GM18858 (cell line): ENCODE data around the gene MED9.

Experiments
- ATAC-seq: cut with Tn5 transposase; IDR thresholded peaks from one replicate; pipeline ENCODE4 v1.9.1; 2021; ENCODE audit not compliant: unreplicated experiment

Gene MED9

GRCh38 chr17:17533901-17534441 lies 57.2 kb downstream of the MED9 start:
- no peak for ATAC-seq

GRCh38 chr17:17535957-17536356 lies 59.2 kb downstream of the MED9 start:
- ATAC-seq: no peak

- no peak for ATAC-seq
Measured at GRCh38 chr17:17536702-17537101, 59.9 kb downstream of the MED9 start.

- no peak for ATAC-seq
Measured at GRCh38 chr17:17537311-17538099, 60.7 kb downstream of the MED9 start.

- no peak for ATAC-seq
Measured at GRCh38 chr17:17538417-17539391, 61.9 kb downstream of the MED9 start.

GRCh38 chr17:17539591-17539990 lies 62.8 kb downstream of the MED9 start:
- no peak for ATAC-seq

GRCh38 chr17:17540278-17540906 lies 63.6 kb downstream of the MED9 start:
- ATAC-seq: no peak

- no peak for ATAC-seq
Measured at GRCh38 chr17:17540935-17541639, 64.3 kb downstream of the MED9 start.

GRCh38 chr17:17541640-17542001 lies 64.8 kb downstream of the MED9 start:
- no peak for ATAC-seq
